ENCODE results near the gene SHANK1. TPM values are rescaled to one million over a fixed set of nuclear protein-coding genes. Genes with fewer than 3 reads are reported as not detected.

The SHANK1 gene
- 2.9 and 7.6 TPM in 2 replicates for total RNA-seq

DNA sequence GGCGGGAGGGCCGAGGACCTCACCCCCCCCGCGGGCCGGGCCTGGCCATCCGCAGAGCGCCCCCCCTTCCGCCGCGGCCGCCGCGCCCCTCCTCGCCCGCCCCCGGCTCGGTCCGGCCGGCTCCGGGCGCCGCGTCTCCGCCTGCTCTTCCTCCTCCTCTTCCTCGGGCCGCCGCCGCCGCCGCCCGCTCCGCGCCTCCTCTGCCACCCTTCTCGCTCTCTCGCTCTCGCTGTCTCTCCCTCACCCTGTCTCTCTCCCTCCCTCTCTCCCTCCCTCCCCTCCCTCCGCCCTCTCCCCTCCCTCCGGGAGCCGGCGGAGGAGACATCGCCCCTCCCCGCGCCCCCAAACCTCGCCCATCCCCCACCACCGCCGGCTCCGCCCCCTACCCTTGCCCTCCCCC is at the start of gene SHANK1:
TSS of gene SHANK1 (minus strand) at position 237 of the 400 bp plus-strand sequence. CDS start 2,883 bp downstream, outside the sequence.

DNA sequence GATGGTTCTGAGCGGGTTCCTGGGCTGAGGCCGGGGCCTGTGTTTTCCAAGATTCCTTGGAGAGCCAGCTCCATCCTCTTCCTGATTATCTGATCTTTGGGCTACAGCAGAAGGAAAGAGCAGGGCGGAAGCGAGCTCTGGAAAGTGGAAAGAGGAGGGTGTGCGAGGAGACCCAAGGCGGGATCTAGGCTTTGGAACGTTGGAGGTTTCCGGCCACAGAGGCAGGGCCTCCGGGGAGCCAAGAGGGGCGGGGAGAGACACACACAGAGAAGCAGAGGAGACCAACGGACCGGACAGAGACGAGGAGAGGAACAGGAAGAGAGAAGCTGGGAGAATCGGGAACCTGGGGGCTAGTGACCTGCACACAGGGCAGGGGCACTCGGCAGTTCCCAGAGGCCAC is 3.5 kb upstream of the SHANK1 start, which contains the start of gene CLEC11A:
TSS of gene CLEC11A (plus strand) at position 296 of the 400 bp plus-strand sequence. CDS start 162 bp downstream, outside the sequence.

DNA sequence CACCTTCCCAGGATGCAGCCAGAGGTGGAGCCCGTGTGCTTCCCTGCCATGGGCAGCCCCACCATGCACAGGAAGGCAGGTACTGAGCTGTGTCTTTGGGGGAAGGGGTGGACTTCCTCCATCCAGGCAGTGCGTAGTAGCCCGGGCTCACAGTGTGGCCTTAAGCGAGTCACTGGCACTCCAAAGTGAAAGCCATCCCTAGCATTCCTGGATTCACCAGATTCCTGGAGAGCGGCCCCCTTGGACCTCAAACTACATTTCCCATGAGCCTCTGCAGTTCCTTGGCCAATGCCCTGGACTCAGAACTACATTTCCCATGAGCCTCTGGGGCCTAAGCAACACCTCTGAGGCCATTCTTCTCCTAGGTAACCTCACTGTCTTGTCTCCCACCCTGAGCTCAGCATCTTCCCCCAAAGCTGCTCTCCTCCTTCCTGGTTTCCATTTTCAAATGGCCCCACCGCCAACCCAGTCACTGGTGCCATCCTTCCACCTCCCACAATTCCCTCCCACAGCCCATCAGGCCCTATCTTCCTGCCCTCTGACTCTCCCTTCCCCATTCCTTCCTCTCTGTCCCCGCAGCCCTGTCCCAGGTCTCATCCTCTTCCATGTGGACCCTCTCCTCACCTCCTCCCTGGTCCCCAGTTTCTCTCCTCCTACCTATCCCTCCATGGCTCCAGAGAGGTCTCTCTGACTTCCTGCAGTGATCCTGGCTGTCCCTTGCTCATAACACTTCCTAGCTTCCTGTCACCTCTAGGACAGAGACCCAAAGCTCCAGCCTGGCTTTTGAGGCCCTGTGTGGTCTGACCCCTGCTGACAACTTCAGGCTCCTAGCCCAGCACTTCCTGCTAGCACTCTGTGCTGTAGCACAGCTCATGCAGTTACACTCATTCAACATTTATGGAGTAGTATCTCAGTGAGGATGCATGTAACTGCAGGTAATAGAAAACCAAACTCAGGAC is 69.9 kb downstream of the SHANK1 start, which contains the start of gene C19orf81:
TSS of gene C19orf81 (plus strand) at position 13 of the 959 bp plus-strand sequence. CDS start at position 13, 0 bp downstream.

DNA sequence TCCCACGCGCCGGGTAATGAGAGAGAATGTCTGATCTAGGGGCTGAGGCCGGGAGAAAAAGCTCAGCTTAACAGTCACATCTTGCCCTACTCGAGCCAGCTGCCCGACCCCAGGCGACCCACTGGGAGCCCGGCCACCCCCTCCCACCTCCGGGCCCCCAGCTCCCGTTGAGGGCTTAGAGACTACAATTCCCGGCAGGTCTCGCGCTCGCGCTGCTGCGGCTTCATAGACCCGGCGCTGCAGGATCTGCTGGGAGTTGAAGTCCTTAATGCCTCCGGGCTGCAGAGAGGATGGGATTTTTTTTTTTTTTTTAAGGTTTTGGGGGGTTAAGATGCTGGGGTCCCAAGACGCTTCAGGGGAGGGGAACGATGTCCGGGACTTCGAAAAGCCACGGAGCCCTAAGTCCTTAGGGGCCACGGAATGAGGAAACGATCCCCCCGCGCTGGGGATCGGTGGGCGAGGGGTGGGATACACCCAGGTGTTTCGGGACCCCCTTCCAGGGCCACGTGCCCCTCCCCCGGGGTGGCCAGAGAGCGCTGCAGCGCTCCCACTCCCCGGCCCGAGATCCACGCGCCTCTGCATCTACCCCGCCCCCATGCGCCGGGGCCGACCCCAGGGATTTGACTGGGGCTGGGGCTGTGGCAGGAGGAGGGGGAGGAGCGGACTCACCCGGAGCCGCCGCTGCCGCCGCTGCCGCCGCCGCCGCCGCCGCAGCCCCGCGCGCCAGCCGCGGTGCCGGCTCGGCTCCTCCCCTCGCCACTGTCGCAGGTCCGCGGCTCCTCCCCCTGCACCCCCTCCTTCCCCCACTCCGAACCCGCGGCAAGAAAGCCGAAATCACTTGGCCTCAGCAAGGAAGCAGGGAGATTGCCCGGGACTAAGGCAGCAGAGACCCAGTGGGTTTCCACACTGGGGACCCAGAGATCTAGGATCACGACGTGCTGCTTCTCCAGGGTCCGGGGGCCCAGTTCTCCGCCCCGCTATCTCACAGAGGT is 80.2 kb downstream of the SHANK1 start, which contains the start of gene SYT3:
TSS of gene SYT3 (minus strand) at position 761 of the 992 bp plus-strand sequence. CDS start 2,470 bp downstream, outside the sequence.

Other genes starting within 250 kb of the SHANK1 start
- 33.9 and 38.9 TPM in 2 replicates for gene EMC10, start 243.3 kb downstream of the SHANK1 start, total RNA-seq
- gene GARIN5A, start 243.0 kb downstream of the SHANK1 start, total RNA-seq: 0.28 TPM in 1 of 2 replicates, not detected in the other
- 16.6 and 37.2 TPM in 2 replicates for gene JOSD2, start 208.6 kb downstream of the SHANK1 start, total RNA-seq
- gene ASPDH, start 205.9 kb downstream of the SHANK1 start, total RNA-seq: not detected in 2 replicates
- 0.38 and 0.85 TPM in 2 replicates for gene LRRC4B, start 151.4 kb downstream of the SHANK1 start, total RNA-seq
- gene SYT3, start 79.9 kb downstream of the SHANK1 start, total RNA-seq: under 0.01 and 0.85 TPM in 2 replicates
- gene C19orf81, start 70.4 kb downstream of the SHANK1 start, total RNA-seq: not detected in 2 replicates
- gene CLEC11A, start 3.6 kb upstream of the SHANK1 start, total RNA-seq: 40.8 and 87.7 TPM in 2 replicates
- gene GPR32, start 50.7 kb upstream of the SHANK1 start, total RNA-seq: not detected in 2 replicates
- not detected in 2 replicates for gene ACP4, start 70.6 kb upstream of the SHANK1 start, total RNA-seq
- gene KLK1, start 104.0 kb upstream of the SHANK1 start, total RNA-seq: not detected in 2 replicates
- gene KLK15, start 113.8 kb upstream of the SHANK1 start, total RNA-seq: not detected in 2 replicates
- gene KLK3, start 135.1 kb upstream of the SHANK1 start, total RNA-seq: not detected in 2 replicates
- not detected in 2 replicates for gene KLK2, start 153.6 kb upstream of the SHANK1 start, total RNA-seq
- not detected in 2 replicates for gene KLK4, start 191.6 kb upstream of the SHANK1 start, total RNA-seq
- gene KLK5, start 233.2 kb upstream of the SHANK1 start, total RNA-seq: under 0.01 TPM in 1 of 2 replicates, not detected in the other
- not detected in 2 replicates for gene KLK6, start 249.8 kb upstream of the SHANK1 start, total RNA-seq

Data from regular cardiac myocyte (primary cell).